Adrenal gland (tissue), 12 donors: Measurements from ENCODE around the gene CDC42. TPM values are rescaled to one million over a fixed set of nuclear protein-coding genes. Genes with fewer than 3 reads are reported as not detected.

ENCODE experiments used
- DNase-seq, 7 donors: peaks; one replicate each; pipeline ENCODE4 v3.0.0-alpha.2; 2019 to 2020
- H3K27ac ChIP-seq, 5 donors: fragments of 200-600 bp; sonication (generic) in 4 of 5; 1 replicate in 3 of 5; 2 replicates in 2 of 5; pipeline versions ENCODE4 v1.5.1 to v1.8.0; 2016 to 2020; ENCODE audit warnings: mild to moderate bottlenecking in 1 of 5
- H3K27me3 ChIP-seq: fragments of 200-600 bp; 2 replicates; pipeline ENCODE4 v1.8.0; 2021
- H3K36me3 ChIP-seq, 2 donors: fragments of 200-600 bp; replicated peaks in 1 of 2; 1 replicate in 1 of 2; 2 replicates in 1 of 2; pipeline versions ENCODE4 v1.5.1 to v1.8.0; 2018 to 2022
- H3K4me1 ChIP-seq, 2 donors: fragments of 200-600 bp; replicated peaks in 1 of 2; 1 replicate in 1 of 2; 2 replicates in 1 of 2; pipeline versions ENCODE4 v1.5.1 to v1.8.0; 2018 to 2021
- H3K4me3 ChIP-seq, 4 donors: fragments of 200-600 bp; sonication (generic) in 3 of 4; one replicate each; pipeline ENCODE4 v1.5.1; 2016 to 2018
- H3K9me3 ChIP-seq, 3 donors: fragments of 200-600 bp; sonication (generic) in 1 of 3; replicated peaks in 1 of 3; 1 replicate in 2 of 3; 2 replicates in 1 of 3; pipeline versions ENCODE4 v1.5.1 to v1.8.0; 2016 to 2021
- POLR2A ChIP-seq, 2 donors: fragments of 450-650 bp; IDR thresholded peaks; one replicate each; pipeline ENCODE4 v1.6.1; 2017; ENCODE audit warnings: antibody characterized with exemption in 2 of 2, mild to moderate bottlenecking in 2 of 2, moderate library complexity in 1 of 2
- WGBS, 4 donors: extraction: QIAGEN DNeasy Blood & Tissue Kit in 2 of 4; methylation state at CpG; one replicate each; pipeline versions ENCODE4 v1.1.5 to v1.1.7; 2013 to 2017; 5-methylcytosine and 5-hydroxymethylcytosine counted together
- intact Hi-C, 2 donors: fragments of 100-400 bp; cut with DNase I; formaldehyde crosslinking; loops; one replicate each; pipeline versions ENCODE4 v1.14.1 to v1.15.0; 2022 to 2023
- polyA plus RNA-seq, 3 donors: library from polyadenylated mRNA; stranded (reverse); fragments of 200-250 nt in 2 of 3; fragments of 350-450 nt in 1 of 3; fragmentation: Illumina TruSeq in 1 of 3; extraction: RNeasy Lipid Tissue Mini Kit (QIAGEN cat#74804) in 1 of 3; gene quantifications; one replicate each; pipeline ENCODE4 v1.2.3, GENCODE V29; 2013 to 2014
- total RNA-seq, 9 donors: library from RNA; depleted of rRNA in 4 of 9; stranded (reverse); fragments of >200 nt in 4 of 9; fragments of 120-200 nt in 1 of 9; fragmentation: NEBNext Ultra II Directional in 1 of 9; extraction: Animal tissue kit (Norgen Biotek cat#: 25700) in 1 of 9; gene quantifications; one replicate each; pipeline versions ENCODE4 v1.1.0 to v1.2.4, GENCODE V29; 2013 to 2023
- TF ChIP-seq, protein P1 (sequence below), 6 experiments: fragments of 450-650 bp in 4 of 6; fragments of 200-600 bp in 2 of 6; sonication (generic) in 1 of 6; IDR thresholded peaks; 1 replicate in 5 of 6; 2 replicates in 1 of 6; pipeline versions ENCODE4 v1.5.1 to v1.8.0; 2016 to 2021; ENCODE audit warnings: antibody characterized with exemption in 6 of 6, mild to moderate bottlenecking in 2 of 6, moderate library complexity in 1 of 6
- donor health status: healthy with polysubstance abuse.
- donor health status: Bipolar disorder and iron deficiency.
- donor health status: DM: yes; HTN: yes; CAD: no.
- donor health status: DM: no; HTN: no; CAD: no.
- donor health status: DM: no; HTN: no; CAD: no.
- donor health status: DM: yes; HTN: yes; CAD: no.

CDC42 gene
- total and polyA plus RNA-seq, 12 donors, result 69.6 to 351 (median 215) TPM

GRCh38 chr1:22093513-22093912 is 41.0 kb downstream of the CDC42 start:
- intact Hi-C loops, result no loop called here
- no peak for DNase-seq
- TF ChIP-seq, protein P1, sequence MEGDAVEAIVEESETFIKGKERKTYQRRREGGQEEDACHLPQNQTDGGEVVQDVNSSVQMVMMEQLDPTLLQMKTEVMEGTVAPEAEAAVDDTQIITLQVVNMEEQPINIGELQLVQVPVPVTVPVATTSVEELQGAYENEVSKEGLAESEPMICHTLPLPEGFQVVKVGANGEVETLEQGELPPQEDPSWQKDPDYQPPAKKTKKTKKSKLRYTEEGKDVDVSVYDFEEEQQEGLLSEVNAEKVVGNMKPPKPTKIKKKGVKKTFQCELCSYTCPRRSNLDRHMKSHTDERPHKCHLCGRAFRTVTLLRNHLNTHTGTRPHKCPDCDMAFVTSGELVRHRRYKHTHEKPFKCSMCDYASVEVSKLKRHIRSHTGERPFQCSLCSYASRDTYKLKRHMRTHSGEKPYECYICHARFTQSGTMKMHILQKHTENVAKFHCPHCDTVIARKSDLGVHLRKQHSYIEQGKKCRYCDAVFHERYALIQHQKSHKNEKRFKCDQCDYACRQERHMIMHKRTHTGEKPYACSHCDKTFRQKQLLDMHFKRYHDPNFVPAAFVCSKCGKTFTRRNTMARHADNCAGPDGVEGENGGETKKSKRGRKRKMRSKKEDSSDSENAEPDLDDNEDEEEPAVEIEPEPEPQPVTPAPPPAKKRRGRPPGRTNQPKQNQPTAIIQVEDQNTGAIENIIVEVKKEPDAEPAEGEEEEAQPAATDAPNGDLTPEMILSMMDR (IDR thresholded peaks at IDR 0.05), result no peak
- no peak for TF ChIP-seq POLR2A (IDR thresholded peaks at IDR 0.05)
- Histone ChIP-seq H3K9me3 (no peaks in the 10 kb centered on the region), H3K27ac (no peak overlapping the region), H3K27me3 (no peaks in the 10 kb centered on the region), H3K36me3 (peaks cover 0 to 42% of the 10 kb centered on the region in 2 donors), H3K4me3 (no peak overlapping the region), H3K4me1 (peaks cover 16 to 28% of the 10 kb centered on the region in 2 donors)
- 85 to 100% (median 88%) methylated on average over 1 of the region's 1 CpG for WGBS, 4 donors

DNA sequence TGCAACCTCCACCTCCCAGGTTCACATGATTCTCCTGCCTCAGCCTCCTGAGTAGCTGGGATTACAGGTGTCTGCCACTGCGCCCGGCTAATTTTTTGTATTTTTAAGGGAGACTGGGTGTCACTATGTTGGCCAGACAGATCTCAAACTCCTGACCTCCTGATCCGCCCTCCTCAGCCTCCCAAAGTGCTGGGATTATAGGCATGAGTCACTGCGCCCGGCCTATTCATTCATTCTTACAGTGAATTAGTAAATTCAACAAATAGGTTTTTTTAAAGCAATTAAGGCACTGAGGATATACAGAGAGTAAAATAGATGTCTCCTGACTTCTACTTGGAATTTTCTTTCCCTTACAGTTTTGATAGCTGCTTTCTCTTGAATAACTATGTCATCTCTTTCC is 43.5 kb downstream of the CDC42 start:
- no peak overlapping the region for H3K4me3 ChIP-seq
- peaks cover 0 to 4% of the 10 kb centered on the region in 2 donors for H3K4me1 ChIP-seq
- peaks cover 0 to 50% of the 10 kb centered on the region in 2 donors for H3K36me3 ChIP-seq
- no peak overlapping the region for H3K27ac ChIP-seq
- TF ChIP-seq POLR2A (IDR thresholded peaks at IDR 0.05), result no peak
- TF ChIP-seq, protein P1 (IDR thresholded peaks at IDR 0.05), result no peak
- intact Hi-C loops, result no loop called here
- no peaks in the 10 kb centered on the region for H3K9me3 ChIP-seq
- 86 to 91% (median 88%) methylated on average over 5 of the region's 5 CpGs for WGBS, 4 donors
- no peak for DNase-seq
- H3K27me3 ChIP-seq, result no peaks in the 10 kb centered on the region

DNA sequence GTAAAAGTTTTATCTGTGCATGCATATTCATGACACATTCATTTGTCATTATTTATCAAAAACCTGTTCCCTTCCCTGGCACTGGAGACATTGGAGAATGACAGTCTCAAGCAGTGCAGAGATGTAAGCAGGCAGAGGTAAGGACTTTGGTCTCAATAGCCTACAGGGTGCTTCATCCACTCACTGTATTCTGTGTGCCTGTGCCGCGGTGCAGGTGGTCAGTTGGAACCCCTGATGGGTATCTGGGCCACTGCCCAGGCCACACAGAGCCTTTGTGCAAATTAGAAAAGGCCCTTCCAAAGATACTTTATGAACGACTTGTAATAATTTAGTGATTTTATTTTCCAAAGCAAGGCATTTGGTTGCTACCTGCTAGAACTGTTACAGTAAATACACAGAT is 44.0 kb downstream of the CDC42 start:
- intact Hi-C loops, result no loop called here
- WGBS, 4 donors, result 69 to 94% (median 89%) methylated on average over 3 of the region's 3 CpGs
- no peak for DNase-seq
- H3K27me3 ChIP-seq, result no peaks in the 10 kb centered on the region
- no peak overlapping the region for H3K4me3 ChIP-seq
- no peak overlapping the region for H3K27ac ChIP-seq
- no peaks in the 10 kb centered on the region for H3K4me1 ChIP-seq
- H3K9me3 ChIP-seq, result no peaks in the 10 kb centered on the region
- TF ChIP-seq POLR2A (IDR thresholded peaks at IDR 0.05), result no peak
- TF ChIP-seq, protein P1 (IDR thresholded peaks at IDR 0.05), result no peak
- peaks cover 0 to 50% of the 10 kb centered on the region in 2 donors for H3K36me3 ChIP-seq

DNA sequence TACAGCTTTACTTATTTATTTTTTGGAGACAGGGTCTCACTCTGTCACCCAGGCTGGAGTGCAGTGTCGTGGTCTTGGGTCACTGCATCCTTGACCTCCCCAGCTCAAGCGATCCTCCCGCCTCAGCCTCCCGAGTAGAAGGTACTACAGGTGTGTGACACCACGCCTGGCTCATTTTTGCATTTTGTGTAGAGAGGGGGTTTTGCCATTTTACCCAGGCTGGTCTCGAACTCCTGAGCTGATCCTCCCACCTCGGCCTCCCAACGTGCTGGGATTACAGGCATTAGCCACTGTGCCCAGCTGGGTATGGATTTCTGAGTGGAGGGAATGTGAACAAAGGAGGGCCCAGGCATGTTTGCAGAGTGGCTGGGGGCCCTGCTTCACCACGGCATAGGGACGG is 46.2 kb downstream of the CDC42 start:
- no peak overlapping the region for H3K4me3 ChIP-seq
- no peak for DNase-seq
- no peaks in the 10 kb centered on the region for H3K27me3 ChIP-seq
- H3K36me3 ChIP-seq, result peaks cover 0 to 40% of the 10 kb centered on the region in 2 donors
- no peak for TF ChIP-seq POLR2A (IDR thresholded peaks at IDR 0.05)
- H3K27ac ChIP-seq, result no peak overlapping the region
- H3K9me3 ChIP-seq, result no peaks in the 10 kb centered on the region
- 87 to 92% (median 88%) methylated on average over 10 of the region's 10 CpGs for WGBS, 4 donors
- no peaks in the 10 kb centered on the region for H3K4me1 ChIP-seq
- intact Hi-C loops, result no loop called here

GRCh38 chr1:22100168-22100567 is 47.7 kb downstream of the CDC42 start:
- 87 to 92% (median 90%) methylated on average over 3 of the region's 3 CpGs for WGBS, 4 donors
- intact Hi-C loops, result loop anchor here in 1 of 2 donors (10.0 kb wide), 1 partner anchor 175 kb away; no protein-coding TSS in a partner anchor
- no peak for DNase-seq
- Histone ChIP-seq H3K27me3 (no peaks in the 10 kb centered on the region), H3K4me1 (no peaks in the 10 kb centered on the region), H3K9me3 (no peaks in the 10 kb centered on the region), H3K27ac (no peak overlapping the region), H3K4me3 (no peak overlapping the region), H3K36me3 (peaks cover 0 to 34% of the 10 kb centered on the region in 2 donors)
- TF ChIP-seq, protein P1 (IDR thresholded peaks at IDR 0.05), result no peak
- TF ChIP-seq POLR2A (IDR thresholded peaks at IDR 0.05), result no peak
